GM13976 (cell line): Measurements from ENCODE around the gene TC2N.

Experiments
- DNase-seq: peaks from one replicate; pipeline ENCODE4 v3.0.0; 2012; ENCODE audit warnings: low spot score
- CTCF ChIP-seq: IDR thresholded peaks from 2 replicates; pipeline ENCODE4 v1.5.1; 2012; ENCODE audit warnings: borderline replicate concordance, mild to moderate bottlenecking; ENCODE audit not compliant: insufficient read depth; ENCODE audit errors: extremely low read depth, missing control alignments, control extremely low read depth
- in situ Hi-C: fragments of 300-500 bp; cut with MboI; formaldehyde crosslinking; loops from one replicate; pipeline ENCODE4 v1.12.0; 2022; ENCODE audit warnings: low sequenced_read_pairs, mixed read lengths, inconsistent platforms; ENCODE audit not compliant: unreplicated experiment

Gene TC2N

DNA sequence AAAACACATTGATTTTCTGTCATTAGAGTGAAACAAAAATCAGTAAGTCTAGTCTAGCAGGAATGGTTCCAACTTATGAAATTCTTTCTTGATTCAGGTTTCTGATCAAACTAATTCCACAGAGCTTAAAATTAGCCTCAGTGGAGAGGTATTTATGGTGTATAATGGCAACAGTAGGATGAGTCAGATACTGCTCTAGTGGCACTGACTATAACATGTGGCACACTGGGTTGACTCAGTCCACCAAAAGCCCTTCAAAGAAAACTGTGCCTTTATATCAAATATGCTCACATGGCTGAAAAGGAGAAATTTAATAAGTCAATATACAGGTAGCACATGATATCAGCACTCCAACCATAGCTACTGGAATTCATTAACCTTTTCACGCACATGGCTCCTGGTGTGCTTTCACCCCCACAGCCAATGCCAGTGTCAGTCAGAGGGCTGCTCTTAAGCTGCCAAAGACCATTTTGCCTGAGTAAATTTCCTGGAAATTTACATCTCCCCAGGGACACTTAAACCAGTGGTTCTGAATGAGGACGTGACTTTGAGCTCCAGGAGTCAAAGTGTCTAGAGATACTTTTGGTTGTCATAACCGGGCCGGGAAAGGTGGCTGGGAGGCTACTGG, 113.7 kb downstream of the TC2N start:
- no peak for TF ChIP-seq CTCF
- DNase-seq: no peak
- in situ Hi-C loops: no loop called here

GRCh38 chr14:91752961-91753360, 114.4 kb downstream of the TC2N start:
- in situ Hi-C loops: no loop called here
- no peak for DNase-seq
- no peak for TF ChIP-seq CTCF

- in situ Hi-C loops: no loop called here
- TF ChIP-seq CTCF: no peak
- DNase-seq: no peak
Observed at GRCh38 chr14:91751719-91752118, 115.6 kb downstream of the TC2N start.

GRCh38 chr14:91750634-91751198, 116.6 kb downstream of the TC2N start:
- in situ Hi-C loops: no loop called here
- DNase-seq: no peak
- TF ChIP-seq CTCF: no peak

DNA sequence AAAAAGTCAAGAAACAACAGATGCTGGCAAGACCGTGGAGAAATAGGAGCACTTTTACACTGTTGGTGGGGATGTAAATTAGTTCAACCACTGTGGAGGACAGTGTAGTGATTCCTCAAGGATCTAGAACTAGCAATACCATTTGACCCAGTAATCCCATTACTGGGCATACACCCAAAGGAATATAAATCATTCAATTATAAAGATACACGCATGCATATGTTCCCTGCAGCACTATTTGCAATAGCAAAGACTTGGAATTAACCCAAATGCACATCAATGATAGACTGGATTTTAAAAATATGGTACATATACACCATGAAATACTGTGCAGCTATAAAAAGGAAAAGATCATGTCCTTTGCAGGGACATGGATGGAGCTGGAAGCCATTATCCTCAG, 117.5 kb downstream of the TC2N start:
- in situ Hi-C loops: no loop called here

DNA sequence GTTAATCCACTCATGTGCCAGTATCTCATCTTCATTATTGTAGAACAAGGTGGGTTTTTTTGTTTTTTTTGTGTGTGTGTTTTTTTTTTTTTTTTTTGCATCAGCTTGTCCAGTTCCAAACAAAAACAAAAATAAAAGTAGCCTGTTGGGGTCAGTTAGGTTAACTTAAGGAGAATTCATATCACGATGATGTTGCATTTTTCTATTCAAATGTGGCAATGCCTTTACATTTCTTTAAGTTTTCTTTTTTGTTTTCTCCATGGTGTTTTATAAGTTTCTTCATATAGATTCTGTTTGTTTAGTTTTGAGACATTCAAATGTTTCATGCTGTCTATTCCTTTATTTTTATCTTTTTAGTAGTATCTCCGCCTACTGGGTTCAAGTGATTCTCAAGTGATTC, 119.3 kb downstream of the TC2N start:
- DNase-seq: no peak
- in situ Hi-C loops: no loop called here
- TF ChIP-seq CTCF: no peak

More for the DNA sequence above, 117.5 kb downstream of the TC2N start:
- no peak for TF ChIP-seq CTCF
- DNase-seq: no peak
